ENCODE results near the gene OR2T8.

The OR2T8 gene

DNA sequence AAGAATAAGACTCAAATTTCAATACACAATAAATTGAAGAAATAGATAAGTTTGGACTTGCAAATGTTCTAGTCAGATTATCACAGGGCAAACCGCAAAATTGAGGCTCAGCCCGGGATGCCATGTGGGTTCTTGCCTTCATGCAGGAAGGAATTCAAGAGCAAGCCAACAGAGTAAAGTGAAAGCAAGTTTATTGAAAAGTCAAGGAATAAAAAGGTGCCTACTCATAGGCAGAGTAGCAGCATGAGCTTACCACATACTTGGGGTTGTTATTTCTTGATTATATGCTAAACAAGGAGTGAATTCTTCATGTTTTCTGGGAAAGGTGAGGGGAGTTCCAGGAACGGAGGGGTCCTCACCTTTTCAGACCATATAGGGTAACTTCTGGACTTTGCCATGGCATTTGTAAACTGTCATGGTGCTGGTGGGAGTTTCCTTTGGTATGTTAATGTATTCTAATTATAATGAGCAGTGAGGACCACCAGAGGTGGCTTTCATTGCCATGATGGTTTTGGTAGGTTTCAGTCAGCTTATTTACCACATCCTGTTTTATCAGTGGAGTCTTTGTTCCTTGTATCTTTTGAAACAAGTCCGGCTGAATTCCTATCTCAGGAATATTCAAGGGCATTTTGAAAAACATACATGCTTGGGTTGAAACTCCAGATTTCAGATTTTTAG lies 43.0 kb downstream of the OR2T8 start:
- DNase-seq, result no peak

DNA sequence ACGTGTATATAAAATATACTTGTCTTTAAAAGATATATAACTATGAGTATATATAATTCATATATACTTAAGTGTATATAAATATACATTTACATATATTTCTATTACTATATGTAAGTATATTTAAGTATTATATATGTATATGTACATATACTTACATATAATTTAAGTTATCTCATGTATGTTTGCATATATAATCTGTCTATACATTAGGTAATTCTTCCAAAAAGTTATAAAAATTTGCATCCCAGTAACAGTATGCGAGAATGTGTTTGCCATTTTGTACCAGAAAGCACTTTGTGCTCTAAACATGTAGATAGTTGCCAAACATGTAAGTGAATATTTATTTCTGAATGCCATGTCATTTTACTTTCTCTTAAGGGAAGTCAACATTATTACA lies 44.9 kb downstream of the OR2T8 start, which contains the start of gene OR2AK2:
Gene OR2AK2 (plus strand): TSS at position 301 of the 400 bp plus-strand sequence. CDS start 144 bp downstream, outside the sequence.
- DNase-seq, result no peak

DNA sequence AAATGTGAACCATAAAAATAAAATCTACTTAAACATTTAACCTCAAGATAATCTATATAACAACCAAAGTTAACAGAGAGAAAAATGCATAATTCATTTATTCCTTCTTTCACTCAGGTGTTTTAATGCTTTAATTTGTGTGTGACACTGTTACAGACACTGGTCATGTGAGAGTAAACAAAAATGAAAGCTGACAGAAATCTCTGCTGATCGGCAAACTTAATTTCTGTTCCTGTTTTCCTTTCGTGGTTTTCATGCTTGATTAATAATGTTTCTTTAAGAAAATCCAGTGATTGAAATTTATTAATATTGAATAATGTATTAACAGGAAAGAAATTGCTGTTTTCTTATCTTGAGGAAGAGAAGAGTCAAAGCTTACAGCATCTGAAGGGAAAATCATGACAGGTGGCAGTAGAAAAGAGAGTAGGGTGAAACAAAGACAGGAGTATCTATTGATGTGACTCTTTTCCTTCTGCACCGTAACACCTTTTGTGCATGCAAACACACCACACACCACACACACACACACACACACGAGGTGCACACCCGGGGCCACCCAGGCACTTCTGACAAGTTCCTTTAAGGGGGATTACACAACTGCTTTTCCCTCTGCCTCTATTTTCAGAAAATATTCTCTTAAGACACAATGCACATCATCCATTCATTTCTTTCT lies 46.6 kb downstream of the OR2T8 start:
- DNase-seq, result peak; percentile 10 to 12
